ENCODE results near the gene XYLT1.

- no peak for TF ChIP-seq ZNF639 (tag by site-specific recombination; IDR thresholded peaks at IDR 0.05)
- TF ChIP-seq KLF1 (tag by site-specific recombination; IDR thresholded peaks at IDR 0.05) = no peak
- TF ChIP-seq OVOL3 (tag by site-specific recombination; IDR thresholded peaks at IDR 0.05) = no peak
- TF ChIP-seq ZNF280C (tag by site-specific recombination; IDR thresholded peaks at IDR 0.05) = no peak
- TF ChIP-seq ZNF76 (tag by site-specific recombination; IDR thresholded peaks at IDR 0.05; ENCODE audit: borderline replicate concordance, low read depth) = no peak
- TF ChIP-seq, protein P1, sequence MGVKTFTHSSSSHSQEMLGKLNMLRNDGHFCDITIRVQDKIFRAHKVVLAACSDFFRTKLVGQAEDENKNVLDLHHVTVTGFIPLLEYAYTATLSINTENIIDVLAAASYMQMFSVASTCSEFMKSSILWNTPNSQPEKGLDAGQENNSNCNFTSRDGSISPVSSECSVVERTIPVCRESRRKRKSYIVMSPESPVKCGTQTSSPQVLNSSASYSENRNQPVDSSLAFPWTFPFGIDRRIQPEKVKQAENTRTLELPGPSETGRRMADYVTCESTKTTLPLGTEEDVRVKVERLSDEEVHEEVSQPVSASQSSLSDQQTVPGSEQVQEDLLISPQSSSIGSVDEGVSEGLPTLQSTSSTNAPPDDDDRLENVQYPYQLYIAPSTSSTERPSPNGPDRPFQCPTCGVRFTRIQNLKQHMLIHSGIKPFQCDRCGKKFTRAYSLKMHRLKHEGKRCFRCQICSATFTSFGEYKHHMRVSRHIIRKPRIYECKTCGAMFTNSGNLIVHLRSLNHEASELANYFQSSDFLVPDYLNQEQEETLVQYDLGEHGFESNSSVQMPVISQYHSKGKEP (tag by site-specific recombination; IDR thresholded peaks at IDR 0.05) = no peak
Measured at GRCh38 chr16:17116595-17117322, 354.0 kb downstream of the XYLT1 start.

Measured in HEK293 (cell line).